Measurements from ENCODE around the gene ICE2. TPM values are rescaled to one million over a fixed set of nuclear protein-coding genes. Genes with fewer than 3 reads are reported as not detected.
"Not testable (repeated sequence)": the region's sequence is repeated elsewhere in the genome, so short reads cannot be mapped to it uniquely, and the experiment has no call there.

ICE2 gene
- total RNA-seq, 2 experiments from 2014 or later = 54.6 to 74.2 TPM

DNA sequence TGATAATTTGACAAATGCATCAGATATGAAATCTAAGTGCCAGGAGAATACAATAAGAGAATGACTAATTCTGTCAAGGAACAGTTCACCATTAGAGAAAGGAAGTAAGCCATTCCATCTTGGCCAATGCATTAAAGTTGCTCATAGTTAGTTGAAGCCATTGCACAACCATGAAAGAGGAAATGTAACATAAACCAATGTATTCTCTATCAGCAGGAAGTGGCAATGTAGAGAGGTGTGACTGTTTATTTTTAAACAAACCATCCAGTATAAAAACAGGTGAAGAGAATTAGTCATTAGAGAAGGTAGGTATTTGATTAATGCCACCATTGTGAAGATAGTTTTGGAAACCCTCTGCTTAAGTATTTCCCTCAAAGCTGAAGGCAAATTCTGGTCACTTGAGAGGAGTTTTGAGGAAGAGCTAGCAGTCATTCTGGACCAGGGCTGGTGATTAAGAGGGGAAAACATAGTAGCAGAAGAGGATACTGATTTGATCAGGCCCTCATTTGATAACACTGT lies 70.4 kb downstream of the ICE2 start:
- H3K27me3 Mint-ChIP-seq = no peaks in the 10 kb centered on the region
- DNase-seq (no peak), ATAC-seq (peak; percentile 89)
- H3K4me3 Mint-ChIP-seq = no peak overlapping the region
- CTCF ChIA-PET = interaction anchor here (1.0 to 2.6 kb wide), 4 partner anchors 8 to 82 kb away, joined by 3 to 16 read pairs (median 4); partner anchors contain the start of gene ANXA2
- peak overlapping the region; percentile 84 for H3K27ac Mint-ChIP-seq
- peaks cover 21% of the 10 kb centered on the region for H3K4me1 Mint-ChIP-seq
- peaks cover 7% of the 10 kb centered on the region for H3K36me3 Mint-ChIP-seq
- H3K9me3 Mint-ChIP-seq (ENCODE audit: low read depth) = no peaks in the 10 kb centered on the region

GRCh38 chr15:60407415-60407805 lies 71.5 kb downstream of the ICE2 start:
- no peak for ATAC-seq
- Mint-ChIP-seq H3K36me3 (peaks cover 7% of the 10 kb centered on the region), H3K27ac (no peak overlapping the region), H3K4me3 (no peak overlapping the region), H3K27me3 (peaks cover 8% of the 10 kb centered on the region), H3K9me3 (ENCODE audit: low read depth) (no peaks in the 10 kb centered on the region), H3K4me1 (peaks cover 21% of the 10 kb centered on the region)
- no peak for DNase-seq
- CTCF ChIA-PET = interaction anchor here (0.8 kb wide), 1 partner anchor 9 kb away, joined by 3 read pairs; no protein-coding TSS in a partner anchor

GRCh38 chr15:60406513-60407414 lies 72.2 kb downstream of the ICE2 start:
- CTCF ChIA-PET = interaction anchor here (0.8 to 1.4 kb wide), 2 partner anchors 8 to 46 kb away, joined by 3 to 5 read pairs; no protein-coding TSS in a partner anchor
- ATAC-seq = no peak
- H3K27ac Mint-ChIP-seq = no peak overlapping the region
- peaks cover 21% of the 10 kb centered on the region for H3K4me1 Mint-ChIP-seq
- H3K9me3 Mint-ChIP-seq (ENCODE audit: low read depth) = no peaks in the 10 kb centered on the region
- peaks cover 7% of the 10 kb centered on the region for H3K36me3 Mint-ChIP-seq
- H3K4me3 Mint-ChIP-seq = no peak overlapping the region
- peaks cover 8% of the 10 kb centered on the region for H3K27me3 Mint-ChIP-seq
- no peak for DNase-seq

DNA sequence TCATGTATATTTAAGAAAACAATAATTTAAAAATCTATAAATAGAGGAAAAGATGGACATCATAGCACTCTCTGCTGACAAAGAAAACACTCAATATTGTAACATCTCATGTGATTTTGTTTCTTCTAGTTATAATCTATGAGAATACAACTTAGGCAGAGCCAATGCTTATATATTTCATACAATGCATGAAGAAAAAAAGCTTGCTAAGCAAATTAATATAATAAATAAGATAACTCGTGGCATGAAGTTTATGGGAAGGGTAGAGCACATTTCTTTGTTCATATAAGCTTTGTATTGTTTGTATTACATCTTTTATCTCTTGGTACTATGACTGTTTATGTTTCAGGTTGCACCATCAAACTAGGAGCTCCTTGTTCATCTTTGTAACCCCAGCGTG lies 73.5 kb downstream of the ICE2 start:
- no peak overlapping the region for H3K4me3 Mint-ChIP-seq
- CTCF ChIA-PET = interaction anchor here (1.4 kb wide), 1 partner anchor 45 kb away, joined by 5 read pairs; no protein-coding TSS in a partner anchor
- ATAC-seq = no peak
- no peak overlapping the region for H3K27ac Mint-ChIP-seq
- H3K4me1 Mint-ChIP-seq = peaks cover 24% of the 10 kb centered on the region
- DNase-seq = no peak
- H3K27me3 Mint-ChIP-seq = peaks cover 8% of the 10 kb centered on the region
- H3K9me3 Mint-ChIP-seq (ENCODE audit: low read depth) = no peaks in the 10 kb centered on the region
- peaks cover 7% of the 10 kb centered on the region for H3K36me3 Mint-ChIP-seq

DNA sequence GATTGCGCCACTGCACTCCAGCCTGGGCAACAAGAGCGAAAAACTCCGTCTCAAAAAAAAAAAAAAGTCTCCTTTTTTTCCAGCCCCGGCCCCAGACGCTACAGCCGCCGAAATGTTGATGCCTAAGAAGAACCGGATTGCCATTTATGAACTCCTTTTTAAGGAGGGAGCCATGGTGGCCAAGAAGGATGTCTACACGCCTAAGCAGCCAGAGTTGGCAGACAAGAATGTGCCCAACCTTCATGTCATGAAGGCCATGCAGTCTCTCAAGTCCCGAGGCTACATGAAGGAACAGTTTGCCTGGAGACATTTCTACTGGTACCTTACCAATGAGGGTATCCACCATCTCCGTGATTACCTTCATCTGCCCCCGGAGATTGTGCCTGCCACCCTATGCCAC lies 74.6 kb downstream of the ICE2 start:
- H3K36me3 Mint-ChIP-seq; H3K27ac Mint-ChIP-seq; DNase-seq; H3K9me3 Mint-ChIP-seq (ENCODE audit: low read depth); H3K4me3 Mint-ChIP-seq; H3K27me3 Mint-ChIP-seq; ATAC-seq; CTCF ChIA-PET: not testable (repeated sequence)
- H3K4me1 Mint-ChIP-seq = peaks cover 20% of the 10 kb centered on the region

- CTCF ChIA-PET = interaction anchor here (1.1 to 1.4 kb wide), 2 partner anchors 8 to 32 kb away, joined by 3 to 4 read pairs; no protein-coding TSS in a partner anchor
- ATAC-seq (no peak), DNase-seq (no peak)
- no peak overlapping the region for H3K4me3 Mint-ChIP-seq
- peaks cover 24% of the 10 kb centered on the region for H3K4me1 Mint-ChIP-seq
- peaks cover 12% of the 10 kb centered on the region for H3K27me3 Mint-ChIP-seq
- no peaks in the 10 kb centered on the region for H3K9me3 Mint-ChIP-seq (ENCODE audit: low read depth)
- peaks cover 17% of the 10 kb centered on the region for H3K36me3 Mint-ChIP-seq
- no peak overlapping the region for H3K27ac Mint-ChIP-seq
Measured at GRCh38 chr15:60400944-60401343, 78.0 kb downstream of the ICE2 start.

- no peak overlapping the region for H3K4me3 Mint-ChIP-seq
- H3K27ac Mint-ChIP-seq = no peak overlapping the region
- no peaks in the 10 kb centered on the region for H3K9me3 Mint-ChIP-seq (ENCODE audit: low read depth)
Measured at GRCh38 chr15:60399931-60400330, 79.0 kb downstream of the ICE2 start.

GRCh38 chr15:60399246-60399915 lies 79.6 kb downstream of the ICE2 start:
- no peaks in the 10 kb centered on the region for H3K9me3 Mint-ChIP-seq (ENCODE audit: low read depth)
- peaks cover 12% of the 10 kb centered on the region for H3K27me3 Mint-ChIP-seq
- peak overlapping the region; percentile 91 for H3K27ac Mint-ChIP-seq
- peak overlapping the region; percentile 74 for H3K4me3 Mint-ChIP-seq
- ATAC-seq (no peak), DNase-seq (no peak)
- H3K4me1 Mint-ChIP-seq = peaks cover 37% of the 10 kb centered on the region
- CTCF ChIA-PET = interaction anchor here (1.0 to 1.4 kb wide), 3 partner anchors 8 to 12 kb away, joined by 3 to 4 read pairs (median 3); no protein-coding TSS in a partner anchor
- H3K36me3 Mint-ChIP-seq = peaks cover 32% of the 10 kb centered on the region

More at GRCh38 chr15:60399931-60400330, 79.0 kb downstream of the ICE2 start:
- Mint-ChIP-seq H3K4me1 (peaks cover 32% of the 10 kb centered on the region), H3K36me3 (peaks cover 27% of the 10 kb centered on the region), H3K27me3 (peaks cover 12% of the 10 kb centered on the region)
- CTCF ChIA-PET = interaction anchor here (1.3 to 1.4 kb wide), 2 partner anchors 9 to 11 kb away, joined by 3 to 4 read pairs; no protein-coding TSS in a partner anchor
- ATAC-seq (no peak), DNase-seq (no peak)

- H3K4me1 Mint-ChIP-seq = peaks cover 52% of the 10 kb centered on the region
- ATAC-seq = peak; percentile 83
- peaks cover 44% of the 10 kb centered on the region for H3K36me3 Mint-ChIP-seq
- CTCF ChIA-PET = interaction anchor here (0.7 to 1.5 kb wide), 8 partner anchors 9 to 657 kb away, joined by 3 to 16 read pairs (median 4); partner anchors contain the start of gene ICE2
- DNase-seq = peak; percentile 92
- peaks cover 9% of the 10 kb centered on the region for H3K27me3 Mint-ChIP-seq
- peak within 1 kb of the TSS; percentile 95 for H3K27ac Mint-ChIP-seq
- H3K9me3 Mint-ChIP-seq (ENCODE audit: low read depth) = no peaks in the 10 kb centered on the region
- H3K4me3 Mint-ChIP-seq = peak within 1 kb of the TSS; percentile 95
Measured at GRCh38 chr15:60397772-60398445, 81.0 kb downstream of the ICE2 start, which contains the start of gene ANXA2. ANXA2 (minus strand) TSS chr15:60397986; CDS start chr15:60386075, 11,911 bp downstream.

DNA sequence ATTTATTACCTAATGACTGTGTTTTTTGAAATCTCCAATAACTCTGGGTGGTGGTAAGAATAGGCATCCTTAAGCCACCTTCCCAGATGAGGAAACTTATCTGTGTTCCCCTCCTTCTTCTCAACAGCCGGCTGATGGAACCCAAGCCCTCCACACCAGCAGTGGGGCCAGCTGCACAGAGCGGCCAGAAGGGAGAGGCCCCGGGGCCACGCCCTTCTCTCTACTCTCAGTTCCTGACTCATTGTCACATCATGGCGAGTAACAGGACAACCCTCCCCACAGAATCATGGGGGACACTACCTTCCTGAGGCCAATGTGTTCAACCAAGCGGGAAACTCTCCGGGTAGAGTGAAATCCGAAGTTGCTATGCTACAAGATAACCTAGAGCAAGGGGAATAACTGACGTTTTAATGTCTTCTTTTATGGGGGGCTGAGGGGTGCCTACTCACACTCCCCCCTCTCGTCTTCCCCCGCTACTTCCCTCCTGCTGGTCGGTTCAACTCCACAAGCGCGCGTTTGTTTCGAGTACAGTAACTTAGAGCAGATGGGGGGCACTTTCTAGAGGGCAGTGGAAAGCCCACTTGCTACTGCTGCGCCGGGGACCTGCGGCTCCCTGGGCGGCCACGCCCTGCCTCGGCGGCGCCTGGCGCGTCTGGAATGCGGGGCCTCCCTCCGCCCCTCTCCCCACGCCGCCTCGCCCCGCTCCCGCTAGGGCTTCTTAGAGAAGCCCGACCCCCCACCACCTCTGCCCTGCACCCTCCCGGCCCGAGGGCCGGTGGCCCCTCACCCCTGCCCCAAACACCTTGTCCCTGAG lies 81.8 kb downstream of the ICE2 start:
- Mint-ChIP-seq H3K4me3 (peak overlapping the region; percentile 95), H3K27me3 (peaks cover 5% of the 10 kb centered on the region), H3K4me1 (peaks cover 58% of the 10 kb centered on the region), H3K9me3 (ENCODE audit: low read depth) (no peaks in the 10 kb centered on the region), H3K27ac (peak overlapping the region; percentile 95), H3K36me3 (peaks cover 47% of the 10 kb centered on the region)
- CTCF ChIA-PET = interaction anchor here (1.5 kb wide), 3 partner anchors 12 to 111 kb away, joined by 3 to 16 read pairs (median 6); no protein-coding TSS in a partner anchor
- peak; percentile 60 for ATAC-seq
- peak; percentile 84 for DNase-seq

DNA sequence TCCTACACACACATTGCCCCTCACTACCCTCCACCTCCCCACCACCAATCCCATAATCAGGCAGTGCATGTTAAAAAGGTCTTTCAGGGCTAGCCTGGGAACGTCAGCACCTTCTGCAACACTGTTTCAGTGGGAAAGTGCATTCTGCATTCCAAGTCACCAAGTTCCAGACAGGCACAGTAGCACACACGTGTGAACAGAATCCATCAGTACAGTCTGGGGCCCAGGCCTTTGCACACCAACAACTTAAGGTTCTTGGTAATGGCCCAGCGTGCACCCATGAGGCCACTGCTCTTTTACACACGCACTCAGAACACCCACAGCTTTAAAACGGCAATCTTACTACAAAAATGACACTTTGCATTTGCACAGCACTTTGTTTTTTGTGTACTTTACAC lies 82.4 kb downstream of the ICE2 start:
- no peak for DNase-seq
- Mint-ChIP-seq H3K36me3 (peaks cover 50% of the 10 kb centered on the region), H3K9me3 (ENCODE audit: low read depth) (no peaks in the 10 kb centered on the region), H3K4me3 (peak overlapping the region; percentile 95), H3K27ac (peak overlapping the region; percentile 95), H3K4me1 (peaks cover 63% of the 10 kb centered on the region), H3K27me3 (peaks cover 5% of the 10 kb centered on the region)
- no peak for ATAC-seq
- CTCF ChIA-PET = interaction anchor here (1.5 kb wide), 1 partner anchor 13 kb away, joined by 3 read pairs; no protein-coding TSS in a partner anchor

DNA sequence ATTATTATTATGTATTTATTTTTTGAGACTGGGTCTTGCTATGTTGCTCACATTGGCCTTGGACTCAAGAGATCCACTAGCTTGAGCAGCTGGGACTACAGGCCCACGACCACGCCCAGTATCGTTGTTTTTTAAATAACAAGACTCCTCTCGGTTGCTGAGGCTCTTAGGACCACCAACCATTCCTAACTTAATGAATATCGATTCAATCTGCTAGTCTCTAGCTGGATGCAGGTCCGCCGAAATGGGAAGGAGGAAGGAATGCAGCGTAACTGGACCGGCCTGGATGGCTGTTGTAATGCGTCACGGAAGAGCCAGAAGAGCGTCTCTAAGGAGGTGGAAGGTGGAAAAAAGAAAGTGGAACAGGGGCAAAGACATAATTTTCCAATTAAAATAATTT lies 82.8 kb downstream of the ICE2 start:
- H3K36me3 Mint-ChIP-seq = peaks cover 52% of the 10 kb centered on the region
- H3K27me3 Mint-ChIP-seq = peaks cover 5% of the 10 kb centered on the region
- peak overlapping the region; percentile 95 for H3K4me3 Mint-ChIP-seq
- CTCF ChIA-PET = interaction anchor here (1.5 kb wide), 1 partner anchor 13 kb away, joined by 3 read pairs; no protein-coding TSS in a partner anchor
- DNase-seq (no peak), ATAC-seq (no peak)
- peaks cover 65% of the 10 kb centered on the region for H3K4me1 Mint-ChIP-seq
- no peaks in the 10 kb centered on the region for H3K9me3 Mint-ChIP-seq (ENCODE audit: low read depth)
- no peak overlapping the region for H3K27ac Mint-ChIP-seq
